SIG-M5 treated with dmso at 0.1 percent for 504 hours (cell line): ENCODE results near the gene BRF1.

ENCODE experiments used
- DNase-seq: peaks from one replicate; lab custom pipeline; 2025; ENCODE audit not compliant: unreplicated experiment; lab: John Stamatoyannopoulos, UW

BRF1 gene

DNA sequence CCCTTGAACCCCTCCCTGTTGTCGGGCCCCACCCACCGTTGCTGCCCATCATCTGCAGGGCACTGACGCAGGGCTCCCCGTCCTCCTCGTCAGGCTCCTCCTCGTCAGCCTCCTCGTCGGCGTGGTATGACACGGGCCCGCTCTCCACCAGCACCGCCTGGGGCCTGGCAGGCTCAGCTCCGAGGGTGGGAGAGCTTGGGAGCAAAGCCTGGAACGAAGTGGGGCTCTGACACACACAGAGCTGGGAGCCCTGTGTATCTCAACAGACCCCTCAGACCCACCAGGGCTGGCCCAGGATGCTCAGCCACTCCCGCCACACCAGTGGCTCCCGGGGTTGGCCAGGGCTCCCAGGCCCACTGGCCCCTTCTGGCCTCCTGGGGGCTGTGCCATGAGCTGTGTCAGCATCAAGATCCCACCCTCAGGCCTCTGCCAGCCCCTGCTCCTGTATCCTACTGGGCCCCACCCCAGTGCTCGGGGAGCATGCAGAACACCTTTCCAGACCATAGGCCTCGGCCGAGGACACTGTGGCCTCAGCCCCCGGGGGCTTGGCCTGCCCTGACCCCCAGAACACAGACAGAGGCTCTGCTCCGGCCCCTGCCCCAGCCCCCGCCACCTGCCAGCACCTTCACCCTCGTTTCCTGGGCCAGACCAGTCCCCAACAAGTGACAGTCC, 89.6 kb downstream of the BRF1 start:
- DNase-seq: no peak

DNA sequence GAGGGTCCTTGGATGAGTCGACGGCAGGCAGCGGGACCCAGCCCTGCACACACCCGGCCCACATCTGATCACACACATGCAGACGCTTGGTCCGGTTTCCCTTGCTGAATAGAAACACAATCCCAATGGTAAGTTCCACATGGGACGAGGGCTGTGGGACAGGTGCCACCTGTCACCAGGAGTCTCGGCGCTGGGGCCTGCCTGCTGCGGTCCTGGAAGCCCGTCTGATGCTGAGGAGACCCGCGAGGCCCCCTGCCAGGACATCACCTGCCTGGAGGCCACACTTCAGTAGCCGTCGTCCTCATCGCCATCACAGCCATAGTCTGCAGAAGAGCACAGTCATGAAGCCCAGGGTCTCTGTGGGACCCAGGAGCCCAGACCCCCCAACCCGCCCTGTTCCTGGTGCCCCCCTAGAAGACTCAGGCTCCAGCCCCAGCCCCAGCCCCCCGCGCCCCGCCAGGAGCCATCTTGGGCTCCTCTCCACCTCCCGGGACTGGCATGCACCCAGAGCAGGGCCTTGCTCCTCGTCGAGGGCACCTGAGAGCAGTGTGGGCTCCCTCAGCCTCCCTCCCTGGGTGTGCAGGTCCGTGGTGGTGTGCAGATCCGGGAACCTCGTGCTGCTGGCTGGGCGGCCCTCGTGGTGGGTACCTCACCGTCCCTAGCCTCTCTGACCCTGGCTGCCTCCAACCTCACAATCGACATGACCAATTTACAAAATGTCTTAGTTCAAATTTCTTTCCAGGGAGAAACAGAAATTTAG, 90.4 kb downstream of the BRF1 start:
- DNase-seq: no peak

DNA sequence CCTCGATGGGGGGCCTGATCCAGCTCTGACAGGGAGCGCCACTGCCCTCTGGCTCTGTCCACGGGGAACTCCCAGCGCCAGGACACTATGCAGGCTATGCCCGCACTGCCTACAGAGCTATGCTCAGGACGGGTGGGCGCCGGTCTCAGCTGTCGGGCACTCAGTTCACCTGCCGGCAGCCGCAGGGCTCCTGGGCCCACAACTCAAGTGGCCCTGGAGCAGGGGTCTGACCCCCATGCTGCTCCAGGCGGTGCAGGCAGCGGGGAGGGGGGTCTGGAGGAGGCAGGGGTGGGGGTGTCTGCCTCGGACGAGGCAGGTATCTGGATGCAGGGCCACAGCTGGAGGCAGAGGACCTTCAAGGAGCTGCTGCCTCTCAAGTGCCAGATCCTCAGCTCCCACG, 91.2 kb downstream of the BRF1 start:
- no peak for DNase-seq

DNA sequence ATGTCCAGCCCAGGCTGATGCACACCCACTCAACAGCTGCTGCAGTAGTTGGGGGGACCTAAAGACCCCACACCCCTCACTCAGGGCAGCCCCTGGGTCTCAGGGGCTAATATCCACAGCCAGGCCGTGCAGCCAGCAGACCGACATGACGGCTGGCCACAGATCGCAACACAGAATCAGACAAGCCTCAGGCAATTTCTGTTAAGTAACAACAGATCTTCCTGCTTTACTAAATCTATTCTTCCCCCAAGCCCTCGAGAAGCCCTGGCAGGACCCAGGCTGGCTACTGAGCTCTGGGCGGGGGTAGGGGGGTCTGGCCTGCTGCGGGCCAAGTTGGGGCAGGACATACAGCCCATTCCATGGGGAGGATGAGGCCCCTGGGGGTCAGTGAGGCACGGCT, 91.7 kb downstream of the BRF1 start:
- DNase-seq: no peak

DNA sequence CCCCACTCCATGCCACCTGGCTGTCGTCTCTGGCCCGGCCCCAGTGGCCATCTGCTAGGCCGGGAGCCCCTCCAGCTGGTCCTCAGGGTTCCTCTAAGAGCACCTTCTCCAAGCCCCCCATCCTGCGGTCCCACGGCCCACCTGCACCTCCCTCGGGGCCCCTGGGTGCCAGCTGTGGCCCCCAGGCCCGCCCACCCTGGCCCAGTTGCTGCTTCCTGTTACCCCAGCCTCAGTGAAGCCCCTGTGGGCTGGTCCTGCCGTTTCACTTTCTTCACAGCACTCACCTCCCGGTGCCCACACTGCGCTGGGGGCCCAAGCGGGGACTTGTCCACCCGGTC, 92.1 kb downstream of the BRF1 start:
- no peak for DNase-seq

DNA sequence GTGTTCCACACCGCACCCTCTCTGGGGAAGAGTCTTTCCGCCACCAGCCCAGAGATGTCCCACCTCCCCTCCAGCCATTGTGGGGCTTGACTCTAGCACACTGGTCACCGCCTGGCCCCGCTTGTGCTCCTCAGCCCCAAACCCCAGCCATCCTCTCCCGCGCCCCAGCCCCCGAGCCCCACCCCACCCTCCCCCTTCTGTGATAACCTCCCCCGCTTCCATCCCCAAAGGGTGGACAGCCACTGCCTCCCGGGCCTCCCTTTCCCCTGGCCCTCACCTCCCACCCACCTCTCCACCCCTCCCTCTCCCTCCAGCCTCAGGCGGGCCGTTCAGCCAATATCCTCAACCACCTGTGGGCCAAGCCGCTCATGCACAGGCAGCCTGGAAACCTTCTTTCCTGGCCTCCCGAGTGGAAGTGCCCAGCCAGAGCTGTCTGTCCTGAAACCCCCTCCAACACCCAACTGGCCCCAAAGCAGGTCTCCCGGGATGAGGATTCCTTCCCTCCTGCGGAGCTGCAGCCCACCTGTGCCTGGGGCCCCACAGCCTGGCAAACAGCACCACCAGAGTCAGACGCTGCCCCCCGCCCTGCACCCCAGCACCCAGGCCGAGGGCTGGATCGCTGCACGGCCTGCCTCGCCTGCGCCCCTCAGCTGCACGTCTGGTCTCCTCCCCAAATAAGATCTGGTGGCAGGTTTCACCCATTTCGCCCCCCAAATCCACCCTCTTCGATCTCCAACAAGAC, 92.6 kb downstream of the BRF1 start:
- no peak for DNase-seq

DNA sequence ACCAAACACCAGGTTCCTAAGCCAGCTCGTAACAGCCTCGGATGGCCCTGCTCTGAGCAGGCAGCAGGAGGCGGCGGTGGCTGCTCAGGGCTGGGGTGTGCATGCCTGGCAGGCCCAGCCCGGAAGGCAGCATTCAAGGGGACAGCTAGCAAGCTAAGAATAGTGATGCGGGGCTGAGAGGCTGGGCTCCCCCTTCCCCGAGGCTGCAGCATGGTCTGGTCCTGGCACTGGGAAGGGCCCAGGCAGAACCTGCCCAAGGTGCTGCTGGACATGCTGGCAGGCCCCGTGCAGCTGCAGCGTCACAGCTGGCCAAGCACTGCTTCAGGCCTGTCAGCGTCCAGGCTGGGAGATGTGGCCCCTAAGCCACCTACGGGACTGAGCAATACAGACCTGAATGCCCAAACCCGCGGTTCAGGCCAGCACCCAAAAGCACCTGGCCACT, 93.3 kb downstream of the BRF1 start:
- no peak for DNase-seq

DNA sequence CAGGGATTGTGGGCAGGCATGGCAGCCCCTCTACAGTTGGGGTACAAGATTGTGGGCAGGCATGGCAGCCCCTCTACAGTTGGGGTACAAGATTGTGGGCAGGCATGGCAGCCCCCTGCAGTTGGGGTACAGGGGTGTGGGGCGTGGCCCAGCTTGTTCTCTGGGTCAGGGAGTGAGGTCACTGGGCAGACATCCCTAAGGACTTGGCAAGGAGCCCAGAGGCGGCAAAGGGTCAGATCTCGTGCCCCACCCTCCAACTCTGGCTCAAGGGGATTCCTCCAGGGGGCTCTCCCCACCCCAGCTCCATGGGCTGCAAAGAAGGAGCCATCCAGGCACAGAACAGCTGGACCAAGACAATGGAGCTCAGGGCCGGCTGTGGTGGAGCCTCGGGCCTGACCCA, 93.9 kb downstream of the BRF1 start:
- no peak for DNase-seq

DNA sequence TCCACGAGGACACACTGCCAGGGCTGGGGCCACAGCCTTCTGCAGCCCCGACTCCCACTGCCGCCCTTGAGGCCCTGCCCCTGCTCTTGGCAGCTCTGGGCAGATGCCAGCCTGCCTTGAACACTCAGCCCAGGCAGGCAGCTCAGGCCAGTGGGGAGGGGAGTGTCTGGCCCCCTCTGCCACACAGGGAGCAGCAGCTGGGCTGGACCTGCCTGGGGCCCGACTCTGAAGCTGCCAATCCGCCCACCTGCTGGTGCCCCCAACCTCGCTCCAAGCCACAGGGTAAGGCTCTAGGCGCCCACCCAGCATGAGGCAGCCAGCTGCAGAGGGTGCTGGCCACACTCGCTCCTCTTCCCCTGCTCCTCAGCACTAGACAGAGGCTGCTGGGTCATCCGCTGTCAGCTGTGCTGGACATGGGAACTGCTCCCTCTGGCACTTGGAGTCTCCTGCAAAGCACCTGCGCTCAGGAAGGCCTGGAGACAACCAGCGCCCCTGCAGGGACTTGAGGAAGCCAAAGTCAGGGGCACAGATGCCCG, 95.1 kb downstream of the BRF1 start:
- DNase-seq: no peak

DNA sequence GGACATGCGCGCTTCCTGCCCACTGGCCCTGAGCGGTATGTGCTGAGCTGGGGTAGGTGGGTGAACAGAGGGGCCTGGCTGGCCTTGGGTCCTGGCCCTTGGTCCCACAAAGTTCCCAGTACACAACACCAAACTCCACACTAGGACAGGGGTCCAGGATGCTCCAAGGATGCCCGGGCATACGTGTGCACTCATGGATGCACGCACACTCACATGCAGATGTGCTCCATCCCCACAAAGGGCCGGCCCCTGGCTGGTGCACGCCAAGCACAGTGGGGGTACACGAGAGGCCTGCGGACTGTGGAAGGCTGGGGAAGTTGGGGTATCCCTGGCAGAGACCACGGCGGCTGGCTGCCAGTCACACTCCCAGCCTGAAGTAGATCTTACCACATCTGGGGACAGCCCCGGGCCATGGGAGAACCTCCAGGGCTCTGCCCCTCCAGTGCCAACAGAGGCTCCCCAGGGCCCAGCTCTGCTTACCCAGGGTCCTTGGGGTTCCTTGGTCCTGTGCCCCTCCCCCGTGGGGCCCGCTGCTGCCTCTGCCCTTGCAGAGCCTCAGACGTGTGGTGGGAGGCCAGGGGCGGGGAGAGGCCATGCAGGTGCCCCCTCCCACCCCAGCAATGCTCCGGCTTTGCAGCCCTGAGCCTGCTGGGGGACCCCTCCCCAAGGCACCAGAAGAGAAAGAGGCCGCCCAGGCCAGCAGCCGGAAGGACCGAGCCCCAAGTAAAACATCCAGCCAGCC, 95.7 kb downstream of the BRF1 start:
- no peak for DNase-seq

DNA sequence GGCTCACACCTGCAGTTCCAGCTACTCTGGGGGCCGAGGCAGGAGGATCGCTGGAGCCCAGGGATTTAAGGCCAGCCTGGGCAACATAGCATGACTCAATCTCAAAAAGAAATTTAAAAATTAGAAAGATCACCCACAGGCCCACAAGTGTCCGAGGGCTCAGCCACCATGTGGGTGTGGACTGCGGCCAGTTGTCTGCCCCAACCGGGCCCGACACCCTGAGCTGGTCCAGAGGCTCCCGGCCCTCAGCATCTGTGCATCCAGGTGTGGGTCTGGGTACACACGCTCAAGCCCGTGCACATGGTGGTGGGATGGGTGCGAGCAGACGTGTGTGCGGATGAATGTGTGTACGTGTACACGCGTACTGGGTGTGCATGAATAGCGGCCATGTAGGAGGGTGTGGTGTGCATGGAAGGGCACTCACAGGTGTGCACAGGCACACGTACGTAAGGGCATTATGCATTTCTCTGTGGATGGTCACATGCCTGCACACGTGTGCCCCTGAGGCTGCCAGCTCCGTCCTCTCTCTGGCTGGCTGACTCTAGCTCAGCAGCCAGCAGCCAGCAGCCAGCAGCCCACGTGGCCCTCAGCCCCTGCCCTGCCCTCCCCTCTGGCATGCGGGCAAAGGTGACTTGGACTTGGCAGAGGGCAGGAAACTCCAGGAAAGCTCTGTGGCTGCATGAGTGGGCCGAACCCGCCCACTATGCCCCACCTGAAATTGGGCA, 96.4 kb downstream of the BRF1 start:
- DNase-seq: no peak

DNA sequence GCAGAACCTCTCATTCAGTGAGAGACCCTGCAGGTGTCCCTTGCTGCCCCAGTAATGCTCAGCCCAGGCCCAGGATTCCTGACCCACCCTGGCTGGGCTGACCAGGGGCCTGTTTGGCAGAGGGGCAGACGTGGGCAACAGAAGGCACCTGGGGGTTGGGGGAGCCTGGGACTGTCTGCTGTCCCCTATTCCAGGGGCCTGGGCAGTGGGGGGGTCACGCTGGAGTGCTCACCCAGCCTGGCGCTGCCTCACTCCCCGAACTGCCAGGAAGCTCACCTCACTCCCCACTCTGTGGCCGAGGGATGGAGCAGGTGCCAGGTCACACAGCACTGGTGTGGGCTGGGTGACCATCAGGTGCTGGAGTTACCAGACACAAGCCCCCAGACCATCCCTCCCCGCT, 97.1 kb downstream of the BRF1 start:
- DNase-seq: no peak

DNA sequence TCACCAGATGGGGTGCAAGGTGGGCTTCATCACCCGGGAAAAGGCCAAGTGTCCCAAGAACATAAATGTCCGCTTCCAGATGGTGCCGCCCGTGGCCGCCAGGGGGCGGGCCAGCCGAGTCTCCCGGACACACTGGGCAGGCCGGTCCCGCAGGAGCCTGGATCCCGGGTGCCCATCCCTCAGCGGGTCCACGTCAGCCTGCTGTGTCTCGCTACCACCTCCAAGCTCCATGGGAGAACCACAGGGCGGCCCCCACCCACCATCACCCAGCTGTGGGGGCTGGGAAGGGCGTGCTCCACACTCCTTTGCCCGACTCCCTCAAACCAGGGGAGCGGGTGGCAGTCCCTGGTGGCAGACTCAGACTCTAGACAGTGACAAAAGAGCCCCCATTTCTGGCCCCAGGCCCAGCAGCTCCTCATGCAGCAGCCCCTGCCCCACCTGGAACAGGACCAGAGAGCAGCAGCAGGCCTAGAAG, 97.7 kb downstream of the BRF1 start:
- peak; percentile 26 for DNase-seq

DNA sequence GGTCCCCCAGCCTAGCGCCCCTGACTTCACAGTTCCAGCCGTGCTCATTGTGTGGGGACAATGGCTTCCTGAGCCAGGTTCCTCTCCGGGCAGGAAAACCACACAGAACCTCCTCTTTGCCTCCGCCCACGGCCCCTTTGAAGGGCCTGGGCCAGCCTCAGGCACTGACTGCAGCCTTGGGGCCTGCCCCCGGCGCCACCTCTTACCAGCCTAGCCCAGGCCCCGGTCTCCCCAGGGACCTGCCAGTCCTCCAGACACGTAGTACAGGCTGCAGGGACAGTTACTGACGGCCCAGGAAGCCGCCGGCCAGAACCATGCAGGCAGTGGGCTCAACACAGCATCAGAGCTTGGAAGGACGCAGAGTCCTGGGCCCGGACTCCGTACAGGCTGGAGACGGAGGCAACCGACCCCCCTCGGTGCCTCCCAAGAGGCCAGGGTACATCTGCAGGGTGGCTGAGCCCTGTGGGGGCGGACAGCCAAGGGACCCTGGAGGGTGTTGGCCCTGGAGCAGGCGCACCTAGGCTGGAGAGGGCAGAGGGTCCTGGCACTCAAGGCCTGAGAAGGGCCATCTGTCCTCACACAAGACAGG, 98.8 kb downstream of the BRF1 start:
- peak; percentile 28 for DNase-seq

DNA sequence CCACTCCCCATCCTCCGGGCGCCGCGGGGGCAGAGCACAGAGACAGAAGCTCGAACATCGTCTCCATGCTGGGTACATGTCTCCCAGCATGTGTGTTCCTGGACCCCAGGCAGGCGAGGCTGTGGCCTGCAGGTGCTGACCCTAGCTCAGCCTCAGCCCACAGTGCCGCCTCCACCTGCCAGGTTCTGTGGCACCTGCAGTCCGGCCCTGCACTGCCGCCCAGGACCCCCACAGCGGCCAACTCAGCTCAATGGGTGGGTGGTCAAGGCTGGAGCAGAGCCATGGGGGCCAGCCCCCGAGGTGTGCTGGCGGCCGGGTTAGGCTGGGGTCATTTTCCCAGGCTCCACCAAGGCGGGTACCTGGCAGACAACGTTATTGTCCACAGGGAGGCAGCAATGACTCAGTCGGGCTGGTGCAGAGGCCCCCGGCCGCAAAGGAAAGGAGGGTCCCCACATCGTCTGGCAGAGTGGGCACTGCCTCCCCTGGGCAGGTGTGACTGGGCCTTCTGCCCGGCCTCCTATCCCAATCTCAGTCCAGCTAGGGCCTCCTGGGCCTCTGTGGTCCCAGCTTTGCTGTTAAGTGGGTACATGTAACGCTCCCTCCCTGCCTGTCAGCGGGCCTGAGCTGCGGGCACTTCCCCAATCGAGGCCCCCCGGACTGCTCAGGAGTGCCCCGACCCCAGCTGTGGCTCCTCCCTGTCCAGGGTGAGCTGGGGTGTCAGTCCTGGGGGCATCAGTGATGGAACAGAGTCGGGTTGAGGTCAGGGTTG, 99.5 kb downstream of the BRF1 start:
- DNase-seq: no peak

DNA sequence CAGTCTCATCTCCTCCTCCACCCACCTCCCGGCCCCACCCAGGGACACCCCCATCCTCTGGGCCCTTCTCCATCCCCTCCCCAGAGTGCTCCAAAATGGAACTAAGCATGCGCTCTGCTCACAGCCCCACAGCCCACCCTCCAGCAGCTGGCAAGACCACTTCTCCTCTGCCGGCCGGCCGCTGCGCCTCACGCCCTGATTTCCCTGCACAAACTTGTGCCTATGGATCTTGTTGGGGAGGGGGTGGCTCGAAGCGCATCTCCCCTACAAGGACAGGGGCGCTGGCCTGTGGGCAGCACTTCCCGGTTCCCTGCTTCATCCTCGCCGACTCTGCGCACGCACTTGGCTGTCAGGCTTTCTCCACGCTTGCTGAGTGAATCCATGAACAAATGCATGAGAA, 100.2 kb downstream of the BRF1 start:
- DNase-seq: no peak

DNA sequence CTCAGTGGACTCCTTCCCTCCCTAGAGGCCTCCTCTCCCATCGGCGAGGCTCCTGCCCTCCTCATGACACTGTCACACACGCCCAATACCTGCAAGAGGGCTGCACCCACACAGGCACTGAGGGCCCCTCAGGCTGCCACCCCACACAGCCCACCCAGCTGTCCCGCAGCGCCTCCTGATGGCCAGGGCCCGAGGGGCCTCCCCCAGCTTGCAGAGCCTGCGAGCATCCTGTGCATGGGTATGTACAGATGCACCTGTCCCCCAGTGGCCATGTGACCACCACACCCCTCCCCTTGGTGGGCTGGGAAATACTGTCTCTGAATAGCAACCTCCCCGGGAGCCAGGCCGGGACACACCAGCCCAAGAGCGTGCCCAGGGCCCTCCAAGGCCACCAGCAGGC, 100.7 kb downstream of the BRF1 start:
- no peak for DNase-seq

DNA sequence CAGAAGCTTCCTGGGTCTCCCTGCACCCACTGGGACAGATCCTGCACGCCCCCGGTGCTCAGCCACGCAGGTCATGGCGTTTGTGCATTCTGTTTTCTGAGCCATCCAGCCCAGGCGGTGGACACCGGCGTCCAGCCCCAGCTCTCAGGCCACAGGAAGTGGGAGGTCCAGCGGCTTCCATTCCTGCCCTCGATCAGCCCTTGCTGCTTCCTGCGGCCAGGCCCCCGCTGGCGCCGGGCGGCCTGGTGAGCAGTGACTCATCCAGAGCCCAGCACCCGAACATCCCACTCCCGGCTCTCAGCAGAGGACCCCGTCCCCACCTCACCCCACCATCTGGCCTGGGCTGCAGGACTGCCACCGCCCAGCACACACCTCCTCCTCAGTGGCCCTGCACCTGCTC, 101.7 kb downstream of the BRF1 start:
- no peak for DNase-seq

DNA sequence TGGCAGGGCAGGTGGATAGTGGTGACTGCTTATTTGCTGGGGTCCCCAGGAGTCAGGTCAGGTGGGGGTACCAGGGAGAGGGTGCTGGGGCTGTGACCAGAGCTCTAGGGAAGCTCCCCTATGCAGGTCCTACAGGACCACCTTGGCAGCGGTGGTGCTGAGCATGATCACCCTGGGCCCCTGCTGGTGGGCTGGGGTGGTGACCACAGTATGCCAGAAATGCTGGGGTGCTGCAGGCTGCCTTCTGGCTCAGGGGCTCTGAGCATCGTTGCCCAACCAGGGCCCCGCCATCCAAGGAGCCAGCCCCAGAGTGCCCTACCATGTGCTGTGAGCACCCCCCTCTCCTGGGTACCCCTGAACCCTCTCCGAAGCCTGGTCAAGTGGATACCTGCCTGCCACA, 102.2 kb downstream of the BRF1 start:
- no peak for DNase-seq
